ENCODE data around the gene KCNIP3.

The KCNIP3 gene

DNA sequence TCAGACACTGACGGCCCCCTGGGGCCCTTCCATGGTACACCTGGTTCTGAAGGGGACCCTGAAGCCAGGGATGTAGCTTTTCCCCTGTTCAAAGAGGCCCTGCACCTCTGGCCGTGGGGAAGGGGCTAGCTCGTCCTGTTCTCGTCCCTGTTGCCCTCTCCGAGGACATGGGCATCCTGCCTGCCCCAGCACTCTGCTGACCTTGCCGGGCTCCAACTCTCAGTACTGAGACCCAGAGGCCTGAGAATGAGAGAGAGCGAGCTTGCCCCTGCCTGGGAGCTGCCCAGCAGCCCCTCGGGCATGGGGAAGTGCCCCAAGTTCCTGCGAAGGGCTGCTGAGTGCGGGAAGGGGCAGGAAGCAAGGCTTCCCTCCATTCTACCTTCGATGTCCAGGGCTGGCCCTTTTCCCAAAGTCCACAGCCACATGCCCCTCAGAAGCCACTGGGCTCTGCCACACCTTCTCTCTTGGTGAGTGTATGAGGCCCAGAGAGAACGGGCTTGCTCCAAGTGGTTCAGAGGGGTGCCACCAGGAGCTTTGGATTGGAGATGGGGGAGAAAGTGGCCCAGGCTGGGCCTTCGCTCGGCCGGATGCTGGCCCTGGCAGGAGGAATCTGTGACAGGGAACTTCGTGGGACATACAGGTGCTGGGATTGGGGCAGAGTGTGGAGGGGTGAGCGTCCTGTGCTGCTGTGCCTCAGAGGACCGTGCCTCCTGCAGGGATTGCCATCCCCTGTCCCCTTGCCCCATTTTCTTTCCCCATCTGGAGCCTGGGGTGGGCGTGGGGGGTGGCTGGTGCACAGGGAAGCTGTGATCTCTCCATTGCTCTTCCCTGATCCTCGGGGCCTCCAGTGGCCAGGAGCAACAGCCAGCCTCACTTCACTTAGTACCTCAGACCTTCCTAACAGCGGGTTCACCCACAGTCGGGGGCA lies 50.8 kb downstream of the KCNIP3 start:
- no peak overlapping the region for H3K4me3 ChIP-seq (ENCODE audit: low read depth, low read length)
- DNase-seq (ENCODE audit: low read depth): no peak
- no peak for TF ChIP-seq CTCF (IDR thresholded peaks at IDR 0.05; ENCODE audit: low read depth, low read length, missing control alignments)

GRCh38 chr2:95348609-95349567 lies 51.7 kb downstream of the KCNIP3 start:
- DNase-seq (ENCODE audit: low read depth): no peak
- no peak for TF ChIP-seq CTCF (IDR thresholded peaks at IDR 0.05; ENCODE audit: low read depth, low read length, missing control alignments)
- no peak overlapping the region for H3K4me3 ChIP-seq (ENCODE audit: low read depth, low read length)

DNA sequence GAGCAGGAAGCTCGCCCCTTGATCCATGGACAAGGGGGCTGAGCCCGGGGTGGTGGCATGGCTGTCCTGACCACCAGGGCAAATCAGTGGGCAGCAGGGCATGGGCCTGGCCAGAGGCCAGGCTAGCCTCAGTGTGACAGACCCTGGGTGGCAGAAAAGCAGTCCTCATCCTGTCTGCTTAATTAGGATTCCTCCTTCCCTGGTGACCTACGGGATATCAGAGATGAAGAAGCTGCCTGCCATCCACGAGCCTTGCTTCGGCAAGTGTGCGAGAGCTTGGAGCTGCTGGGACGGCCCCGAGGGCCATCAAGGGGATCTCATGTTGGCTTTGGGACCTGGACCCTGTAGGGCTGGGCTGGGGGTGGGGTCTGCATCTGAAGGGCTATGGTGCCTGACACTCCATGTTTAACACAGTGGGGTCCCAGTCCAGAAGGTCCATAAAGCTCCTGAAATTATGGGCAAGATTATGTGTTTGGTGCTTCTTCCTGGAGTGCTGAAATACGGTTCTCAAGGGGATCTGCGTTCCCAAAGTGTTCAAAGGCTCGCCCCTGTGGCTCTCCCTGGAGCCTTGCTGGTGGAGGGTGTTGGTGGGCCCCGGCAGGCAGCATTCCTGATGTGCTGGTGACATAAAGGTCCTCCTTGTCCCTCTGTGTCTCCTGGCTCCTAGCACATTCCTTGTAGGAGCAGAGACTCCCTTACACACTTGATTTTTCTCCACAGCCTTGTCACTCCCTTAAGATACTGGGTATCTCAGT lies 52.6 kb downstream of the KCNIP3 start:
- no peak for TF ChIP-seq CTCF (IDR thresholded peaks at IDR 0.05; ENCODE audit: low read depth, low read length, missing control alignments)
- no peak overlapping the region for H3K4me3 ChIP-seq (ENCODE audit: low read depth, low read length)
- DNase-seq (ENCODE audit: low read depth): no peak

DNA sequence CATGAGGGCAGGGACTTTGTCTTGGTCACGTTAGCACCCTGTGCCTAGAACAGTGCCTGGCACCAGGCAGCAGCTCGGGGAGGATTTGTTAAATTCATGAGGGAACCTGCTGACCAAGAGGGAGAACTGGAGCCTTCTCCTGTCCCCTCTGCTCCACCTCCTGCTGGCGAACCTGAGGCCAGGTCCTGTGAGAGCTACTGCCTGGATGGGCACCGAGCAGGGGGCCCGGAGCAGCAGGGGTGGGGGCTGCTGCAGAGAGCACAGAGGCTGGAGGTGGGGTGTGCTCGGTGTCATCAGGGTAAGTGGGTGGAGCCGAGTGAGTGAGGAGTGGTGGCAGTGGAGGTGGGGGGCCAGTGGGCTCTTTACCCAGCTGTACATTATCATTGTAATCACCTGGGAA lies 53.2 kb downstream of the KCNIP3 start:
- TF ChIP-seq CTCF (IDR thresholded peaks at IDR 0.05; ENCODE audit: low read depth, low read length, missing control alignments): no peak
- H3K4me3 ChIP-seq (ENCODE audit: low read depth, low read length): no peak overlapping the region
- DNase-seq (ENCODE audit: low read depth): no peak

DNA sequence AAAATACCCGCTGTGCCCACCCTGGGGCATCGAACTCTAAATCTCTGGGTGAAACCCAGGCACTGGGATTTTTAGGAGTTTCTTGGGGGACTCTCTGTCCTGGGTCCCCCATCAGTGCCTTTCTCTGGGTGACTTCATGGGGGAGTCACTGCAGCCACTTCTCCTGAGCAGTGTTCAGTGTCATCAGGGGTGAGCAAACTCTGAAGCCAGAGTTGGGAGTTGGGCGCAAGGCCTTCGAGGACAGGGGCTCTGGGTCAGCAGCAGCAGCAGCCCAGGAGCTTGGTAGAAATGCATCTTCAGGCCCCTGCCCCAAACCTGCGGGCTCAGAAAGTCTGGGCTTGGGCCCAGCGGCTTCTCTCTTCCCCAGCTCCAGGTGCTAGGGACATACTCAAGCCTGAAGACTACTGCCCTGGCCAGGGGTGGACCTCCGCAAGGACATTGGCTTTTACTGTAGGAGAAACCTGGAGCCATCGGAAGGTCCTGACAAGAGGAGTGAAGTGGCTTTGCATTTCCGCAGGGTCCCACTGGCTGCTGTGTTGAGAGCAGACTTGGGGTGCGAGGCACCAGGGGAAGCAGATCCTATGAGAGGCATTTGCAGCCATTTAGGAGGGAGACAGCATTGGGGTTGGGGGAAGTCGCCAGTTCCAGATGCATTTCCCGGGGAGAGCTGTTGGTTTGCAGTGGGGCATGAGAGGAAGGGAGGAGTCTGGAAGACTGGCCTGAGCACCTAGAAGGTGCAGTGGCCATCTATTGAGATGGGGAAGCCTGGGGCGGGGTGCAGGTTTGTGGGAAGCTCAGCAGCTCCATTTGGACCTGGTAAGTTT lies 53.8 kb downstream of the KCNIP3 start:
- no peak for DNase-seq (ENCODE audit: low read depth)
- TF ChIP-seq CTCF (IDR thresholded peaks at IDR 0.05; ENCODE audit: low read depth, low read length, missing control alignments): no peak

DNA sequence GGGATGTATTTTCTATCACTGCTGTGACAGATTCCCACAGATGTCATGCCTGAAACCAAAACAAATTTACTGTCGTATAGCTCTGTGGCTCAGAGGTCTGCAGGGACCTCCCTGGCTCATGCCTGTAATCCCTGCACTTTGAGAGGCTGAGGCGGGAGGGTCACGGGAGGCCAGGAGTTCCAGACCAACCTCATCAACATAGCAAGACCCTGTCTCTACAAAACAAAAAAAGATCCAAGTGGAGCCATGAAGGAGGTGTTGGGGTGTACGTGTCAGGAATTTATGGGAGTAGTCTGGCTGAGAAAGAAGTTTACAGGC lies 54.4 kb downstream of the KCNIP3 start:
- no peak for TF ChIP-seq CTCF (IDR thresholded peaks at IDR 0.05; ENCODE audit: low read depth, low read length, missing control alignments)
- no peak overlapping the region for H3K4me3 ChIP-seq (ENCODE audit: low read depth, low read length)
- DNase-seq (ENCODE audit: low read depth): no peak

More for the DNA sequence above, 53.8 kb downstream of the KCNIP3 start:
- no peak overlapping the region for H3K4me3 ChIP-seq (ENCODE audit: low read depth, low read length)
